AG09309 (cell line): ENCODE measurements around the gene MTREX.

Experiments
- DNase-seq: peaks from one replicate; pipeline ENCODE4 v3.0.0-alpha.2; 2010; ENCODE audit warnings: low read depth
- H3K4me3 ChIP-seq: 2 replicates; pipeline ENCODE4 v1.5.1; 2011; ENCODE audit warnings: mild to moderate bottlenecking, low read depth, low read length, moderate library complexity; ENCODE audit not compliant: control insufficient read depth
- TF ChIP-seq, protein P1 (sequence below): IDR thresholded peaks from 2 replicates; pipeline ENCODE4 v1.5.1; 2011; ENCODE audit warnings: mild to moderate bottlenecking, low read depth, low read length, inconsistent platforms; ENCODE audit not compliant: insufficient read depth, control insufficient read depth; ENCODE audit errors: missing control alignments

MTREX gene

DNA sequence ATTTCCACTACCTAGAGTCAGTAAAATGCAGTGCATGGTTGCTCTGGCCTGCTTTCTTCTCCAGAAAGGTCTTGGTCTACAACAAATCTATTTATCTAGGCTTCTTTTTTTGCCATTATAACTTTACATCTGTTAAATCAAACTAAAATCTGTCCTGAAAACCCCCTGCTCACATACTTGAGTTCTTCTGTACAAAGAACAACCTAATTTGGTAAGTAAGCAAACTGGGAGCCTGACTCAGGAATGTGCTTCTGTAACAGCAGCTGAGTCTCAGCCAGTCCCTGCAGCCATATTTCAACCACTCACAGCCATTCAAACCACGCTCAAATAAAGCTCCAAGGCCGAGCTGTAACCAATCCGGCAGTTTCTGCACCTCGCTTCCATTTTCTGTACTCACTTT lies 131.2 kb downstream of the MTREX start:
- TF ChIP-seq, protein P1, sequence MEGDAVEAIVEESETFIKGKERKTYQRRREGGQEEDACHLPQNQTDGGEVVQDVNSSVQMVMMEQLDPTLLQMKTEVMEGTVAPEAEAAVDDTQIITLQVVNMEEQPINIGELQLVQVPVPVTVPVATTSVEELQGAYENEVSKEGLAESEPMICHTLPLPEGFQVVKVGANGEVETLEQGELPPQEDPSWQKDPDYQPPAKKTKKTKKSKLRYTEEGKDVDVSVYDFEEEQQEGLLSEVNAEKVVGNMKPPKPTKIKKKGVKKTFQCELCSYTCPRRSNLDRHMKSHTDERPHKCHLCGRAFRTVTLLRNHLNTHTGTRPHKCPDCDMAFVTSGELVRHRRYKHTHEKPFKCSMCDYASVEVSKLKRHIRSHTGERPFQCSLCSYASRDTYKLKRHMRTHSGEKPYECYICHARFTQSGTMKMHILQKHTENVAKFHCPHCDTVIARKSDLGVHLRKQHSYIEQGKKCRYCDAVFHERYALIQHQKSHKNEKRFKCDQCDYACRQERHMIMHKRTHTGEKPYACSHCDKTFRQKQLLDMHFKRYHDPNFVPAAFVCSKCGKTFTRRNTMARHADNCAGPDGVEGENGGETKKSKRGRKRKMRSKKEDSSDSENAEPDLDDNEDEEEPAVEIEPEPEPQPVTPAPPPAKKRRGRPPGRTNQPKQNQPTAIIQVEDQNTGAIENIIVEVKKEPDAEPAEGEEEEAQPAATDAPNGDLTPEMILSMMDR, result no peak

DNA sequence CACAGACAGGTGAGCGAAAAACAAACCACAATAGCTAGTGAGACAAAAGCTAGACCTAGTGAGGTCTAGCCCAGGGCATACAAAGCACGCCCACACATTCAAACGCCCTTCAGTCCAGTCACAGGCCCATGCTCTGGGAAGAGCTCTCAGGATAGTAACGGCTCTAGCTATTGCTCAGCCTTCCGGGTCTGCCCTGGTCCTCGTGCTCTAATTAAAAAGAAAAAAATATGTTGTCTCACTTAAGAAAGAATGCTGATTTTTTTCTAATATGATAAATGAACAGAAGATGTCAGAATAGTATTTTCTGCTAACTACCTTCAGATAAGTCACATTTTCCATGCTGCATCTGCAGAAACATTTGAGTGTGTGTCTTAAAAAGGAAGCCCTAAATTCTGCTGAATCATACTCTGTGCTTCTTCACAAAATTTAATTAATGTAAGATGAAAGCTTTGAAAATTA lies 132.4 kb downstream of the MTREX start:
- H3K4me3 ChIP-seq, result no peak overlapping the region
- DNase-seq, result no peak
- TF ChIP-seq, protein P1, result no peak

More for the DNA sequence above, 131.2 kb downstream of the MTREX start:
- no peak overlapping the region for H3K4me3 ChIP-seq
- no peak for DNase-seq

DNA sequence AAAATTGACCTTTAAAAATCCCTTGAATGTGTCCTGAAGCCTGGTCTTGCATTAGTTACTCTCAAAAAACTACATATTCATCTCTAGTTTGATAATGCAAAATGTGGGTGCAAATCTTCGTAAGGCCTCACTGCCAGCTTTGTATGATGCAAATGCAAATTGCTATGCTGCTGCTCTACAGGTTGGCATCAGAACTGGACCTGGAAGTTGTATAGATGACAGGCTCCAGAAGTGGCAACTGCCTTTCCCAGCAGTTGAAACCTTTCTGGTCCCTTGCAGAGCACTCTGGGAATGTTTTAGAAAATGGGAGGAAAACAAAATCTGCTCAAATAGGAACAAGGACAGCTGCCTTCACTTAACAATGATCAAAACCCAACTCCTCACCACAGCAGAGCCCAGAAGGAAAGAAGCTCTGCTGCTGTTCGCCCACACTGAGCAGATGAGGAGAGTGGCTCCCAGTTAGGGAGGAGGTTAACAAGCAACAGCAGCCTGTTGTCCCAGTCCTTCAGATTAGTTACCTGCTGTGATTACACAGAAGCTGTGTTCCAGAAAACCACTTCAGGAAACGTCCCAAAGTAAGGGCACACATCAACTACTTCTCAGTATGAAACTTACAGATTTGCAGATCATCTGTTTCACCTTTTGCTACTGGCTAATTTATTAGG lies 133.4 kb downstream of the MTREX start:
- TF ChIP-seq, protein P1, result no peak
- no peak overlapping the region for H3K4me3 ChIP-seq
- DNase-seq, result no peak

DNA sequence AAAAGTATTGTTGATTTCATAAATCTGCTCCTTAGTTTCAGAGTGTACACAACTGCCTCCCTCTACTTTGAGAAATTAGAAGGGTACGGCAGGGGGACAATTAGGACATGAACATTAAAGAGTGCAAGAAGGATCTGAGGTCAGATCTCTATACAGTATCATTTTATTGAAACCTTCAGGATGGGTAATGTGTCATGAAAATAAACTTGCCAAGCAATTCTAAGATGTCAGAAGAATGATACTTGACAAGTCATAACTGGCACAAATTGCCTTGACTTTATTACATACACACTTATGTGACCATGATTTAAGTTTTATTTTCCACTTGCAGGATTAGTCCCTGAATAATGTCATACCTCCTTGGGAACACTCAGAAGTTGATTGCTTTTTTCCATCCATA lies 134.2 kb downstream of the MTREX start:
- DNase-seq, result no peak
- TF ChIP-seq, protein P1, result no peak
- H3K4me3 ChIP-seq, result no peak overlapping the region

DNA sequence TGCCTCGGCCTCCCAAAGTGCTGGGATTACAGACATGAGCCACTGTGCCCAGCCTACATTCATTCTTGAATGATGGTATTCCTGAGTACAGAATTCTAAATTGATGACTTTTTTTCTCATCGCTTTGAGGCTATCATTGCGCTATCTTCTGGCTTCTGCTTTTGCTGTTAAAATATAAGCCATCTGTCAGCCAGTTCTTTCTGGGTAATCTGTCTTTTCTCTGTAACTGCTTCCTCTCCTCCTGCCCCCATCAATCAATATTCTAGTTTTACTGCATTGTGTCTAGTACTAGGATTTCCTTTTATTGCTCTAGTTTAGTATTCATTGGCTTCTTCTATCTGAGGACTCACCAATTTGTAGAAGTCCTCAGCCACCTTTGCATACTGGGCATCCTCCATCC lies 138.0 kb downstream of the MTREX start:
- no peak overlapping the region for H3K4me3 ChIP-seq
- DNase-seq, result no peak
- TF ChIP-seq, protein P1, result no peak

DNA sequence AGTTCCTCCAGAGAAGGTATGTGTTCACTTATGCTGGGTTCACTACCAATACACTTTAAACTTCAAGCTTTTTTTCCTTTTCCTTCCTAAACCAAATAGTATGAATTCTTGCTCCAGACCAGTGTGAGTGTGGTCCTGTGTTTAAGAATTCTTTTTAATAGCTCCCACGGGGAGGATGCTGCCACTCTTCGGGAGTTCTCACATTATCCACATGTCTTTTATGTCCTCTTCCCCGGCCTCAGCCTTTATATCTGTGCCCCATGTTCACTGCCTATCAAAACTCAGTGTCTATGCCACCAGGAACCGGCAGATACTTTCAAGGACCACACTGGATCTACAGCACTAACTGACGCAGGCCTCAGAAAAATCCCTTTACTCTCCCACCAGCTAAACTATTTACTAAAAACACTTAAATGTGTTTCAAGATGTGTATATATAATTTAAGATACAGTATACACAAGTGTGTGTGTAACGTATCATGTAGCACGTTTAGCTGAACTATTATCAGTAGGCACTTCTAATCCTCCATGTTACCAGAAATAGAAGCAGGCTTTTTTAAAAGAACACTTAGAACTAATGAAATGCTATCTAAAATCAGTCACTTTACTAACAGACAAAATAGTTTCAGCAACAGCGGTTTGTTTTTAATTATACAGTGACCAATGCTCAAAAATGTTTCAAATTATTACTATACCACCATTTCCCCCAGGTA lies 139.0 kb downstream of the MTREX start:
- no peak overlapping the region for H3K4me3 ChIP-seq
- TF ChIP-seq, protein P1, result no peak
- DNase-seq, result no peak
